Measurements from ENCODE around the gene RPL3. TPM values are rescaled to one million over a fixed set of nuclear protein-coding genes. Genes with fewer than 3 reads are reported as not detected.
"Not testable (repeated sequence)": the region's sequence is repeated elsewhere in the genome, so short reads cannot be mapped to it uniquely, and the experiment has no call there.

The RPL3 gene
- total and polyA plus RNA-seq, 2 of the 4 experiments (the other 2 are of a cell fraction) = 2,871 to 3,312 TPM

GRCh38 chr22:39359659-39360195 lies 40.3 kb upstream of the RPL3 start:
- Histone ChIP-seq H3K4ac (ENCODE audit: low read depth, low read length) (no peak overlapping the region), H2AFZ (replicated peaks; ENCODE audit: low read length, poor library complexity) (no peak overlapping the region), H3K56ac (ENCODE audit: extremely low read depth, insufficient read depth, low read length) (no peak overlapping the region), H3K9me3 (ENCODE audit: control insufficient read depth, insufficient read depth, low read length) (no peaks in the 10 kb centered on the region), H3K27me3 (ENCODE audit: control insufficient read depth, insufficient read depth, low read length) (no peaks in the 10 kb centered on the region), H3K4me3 (ENCODE audit: insufficient read depth, low read depth, low read length) (no peak overlapping the region), H2BK20ac (ENCODE audit: low read depth, low read length) (no peak overlapping the region), H2AK9ac (replicated peaks; ENCODE audit: low read depth, low read length, poor library complexity) (no peak overlapping the region), H3K27ac (ENCODE audit: insufficient read depth, low read length) (no peak overlapping the region), H2BK5ac (ENCODE audit: low read depth, low read length, poor library complexity, severe bottlenecking) (no peak overlapping the region), H4K8ac (ENCODE audit: low read depth in 2 of 2, low read length in 2 of 2) (no peak overlapping the region), H3K79me1 (ENCODE audit: low read depth in 1 of 2, low read length in 2 of 2) (peaks cover 0 to 22% of the 10 kb centered on the region in 2 experiments; a peak in 3 of 4 replicates), H3K4me1 (ENCODE audit: control insufficient read depth, insufficient read depth, low read length) (peaks cover 8% of the 10 kb centered on the region; the same call in 1 of the 2 replicates), H4K5ac (ENCODE audit: low read depth, low read length) (no peak overlapping the region), H2BK15ac (ENCODE audit: low read depth, low read length) (no peak overlapping the region), H3K23ac (ENCODE audit: low read depth, low read length) (no peak overlapping the region), H3K9me1 (ENCODE audit: insufficient read depth, low read length) (peaks cover 4% of the 10 kb centered on the region; the same call in 1 of the 2 replicates), H3K4me2 (ENCODE audit: low read depth, low read length) (no peak overlapping the region), H3K36me3 (ENCODE audit: control insufficient read depth, insufficient read depth, low read length) (peaks cover 5% of the 10 kb centered on the region), H4K91ac (ENCODE audit: insufficient read depth, low read depth, low read length) (no peak overlapping the region), H2BK120ac (ENCODE audit: low read depth, low read length) (no peak overlapping the region), H3K14ac (replicated peaks; ENCODE audit: low read depth, low read length) (no peak overlapping the region), H2AK5ac (ENCODE audit: low read depth, low read length) (no peak overlapping the region; the same call in 1 of the 2 replicates), H3K9ac (ENCODE audit: low read depth, low read length) (no peak overlapping the region), H3K18ac (ENCODE audit: low read depth, low read length) (no peak overlapping the region), H4K20me1 (ENCODE audit: insufficient read depth, low read length) (peaks cover 22% of the 10 kb centered on the region)
- BruUV-seq (replicated peaks) = no TSS peak
- no peak for TF ChIP-seq RCOR1 (IDR thresholded peaks at IDR 0.05; ENCODE audit: insufficient replicate concordance, low read length)
- no peak for TF ChIP-seq CEBPB (IDR thresholded peaks at IDR 0.05; ENCODE audit: low read depth, low read length)
- no peak for TF ChIP-seq NFE2L2 (IDR thresholded peaks at IDR 0.05; ENCODE audit: low read depth, low read length)
- TF ChIP-seq ELK1 (IDR thresholded peaks at IDR 0.05; ENCODE audit: borderline replicate concordance, low read depth, low read length) = no peak
- intact Hi-C loops (cut with micrococcal nuclease) = no loop called here
- ChIA-PET POLR2A (ENCODE audit: unreplicated experiment) (no interaction called here), CTCF (no interaction called here)
- 86% methylated on average over 5 of the region's 9 CpGs; no CpG with 5 or more reads in 1 of the 2 experiments for WGBS, 2 experiments (ENCODE audit: extremely low coverage in 2 of 2, insufficient read length in 1 of 2)
- in situ Hi-C loops (cut with MboI; ENCODE audit: low sequenced_read_pairs) = no loop called here
- no peak for ATAC-seq (ENCODE audit: low read depth)
- no peak for DNase-seq
- dilution Hi-C loops (cut with HindIII; ENCODE audit: low sequenced_read_pairs, unreplicated experiment) = no loop called here

DNA sequence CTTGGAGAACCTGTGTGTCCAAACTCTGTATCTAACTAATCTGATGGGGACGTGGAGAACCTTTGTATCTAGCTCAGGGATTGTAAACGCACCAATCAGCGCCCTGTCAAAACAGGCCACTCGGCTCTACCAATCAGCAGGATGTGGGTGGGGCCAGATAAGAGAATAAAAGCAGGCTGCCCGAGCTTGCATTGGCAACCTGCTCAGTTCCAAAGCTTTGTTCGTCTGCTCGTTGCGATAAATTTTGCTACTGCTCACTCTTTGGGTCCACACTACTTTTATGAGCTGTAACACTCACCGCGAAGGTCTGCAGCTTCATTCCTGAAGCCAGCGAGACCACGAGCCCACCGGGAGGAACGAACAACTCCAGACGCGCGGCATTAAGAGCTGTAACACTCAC lies 38.8 kb upstream of the RPL3 start:
- ATAC-seq (ENCODE audit: low read depth); H3K18ac ChIP-seq (ENCODE audit: low read depth, low read length); H4K91ac ChIP-seq (ENCODE audit: insufficient read depth, low read depth, low read length); H2AK9ac ChIP-seq (replicated peaks; ENCODE audit: low read depth, low read length, poor library complexity); H3K4me2 ChIP-seq (ENCODE audit: low read depth, low read length); H2AK5ac ChIP-seq (ENCODE audit: low read depth, low read length); H4K5ac ChIP-seq (ENCODE audit: low read depth, low read length); H3K4me3 ChIP-seq (ENCODE audit: insufficient read depth, low read depth, low read length); H3K36me3 ChIP-seq (ENCODE audit: control insufficient read depth, insufficient read depth, low read length); H2BK15ac ChIP-seq (ENCODE audit: low read depth, low read length); DNase-seq; H3K27ac ChIP-seq (ENCODE audit: insufficient read depth, low read length); H3K9ac ChIP-seq (ENCODE audit: low read depth, low read length); H3K9me1 ChIP-seq (ENCODE audit: insufficient read depth, low read length); H2BK5ac ChIP-seq (ENCODE audit: low read depth, low read length, poor library complexity, severe bottlenecking); H2AFZ ChIP-seq (replicated peaks; ENCODE audit: low read length, poor library complexity); H3K9me3 ChIP-seq (ENCODE audit: control insufficient read depth, insufficient read depth, low read length); H3K4ac ChIP-seq (ENCODE audit: low read depth, low read length); BruUV-seq (replicated peaks); H3K56ac ChIP-seq (ENCODE audit: extremely low read depth, insufficient read depth, low read length); in situ Hi-C loops (cut with MboI; ENCODE audit: low sequenced_read_pairs); H2BK20ac ChIP-seq (ENCODE audit: low read depth, low read length); POLR2A ChIA-PET (ENCODE audit: unreplicated experiment); H4K8ac ChIP-seq (ENCODE audit: low read depth in 2 of 2, low read length in 2 of 2); H3K4me1 ChIP-seq (ENCODE audit: control insufficient read depth, insufficient read depth, low read length); H3K27me3 ChIP-seq (ENCODE audit: control insufficient read depth, insufficient read depth, low read length); H2BK120ac ChIP-seq (ENCODE audit: low read depth, low read length); H3K14ac ChIP-seq (replicated peaks; ENCODE audit: low read depth, low read length); CTCF ChIA-PET; intact Hi-C loops (cut with micrococcal nuclease); dilution Hi-C loops (cut with HindIII; ENCODE audit: low sequenced_read_pairs, unreplicated experiment); H3K23ac ChIP-seq (ENCODE audit: low read depth, low read length): not testable (repeated sequence)
- WGBS, 2 experiments (ENCODE audit: extremely low coverage in 2 of 2, insufficient read length in 1 of 2) = 95% methylated on average over 3 of the region's 17 CpGs; no CpG with 5 or more reads in 1 of the 2 experiments
- Histone ChIP-seq H3K79me1 (ENCODE audit: low read depth in 1 of 2, low read length in 2 of 2) (peaks cover 0 to 13% of the 10 kb centered on the region in 2 experiments; a peak in 2 of 4 replicates), H4K20me1 (ENCODE audit: insufficient read depth, low read length) (peaks cover 14% of the 10 kb centered on the region)

Measured in IMR-90 (cell line).